ENCODE measurements around the gene CEP104.

The CEP104 gene

GRCh38 chr1:3795453-3796214, 61.4 kb downstream of the CEP104 start:
- no peak for DNase-seq

DNA sequence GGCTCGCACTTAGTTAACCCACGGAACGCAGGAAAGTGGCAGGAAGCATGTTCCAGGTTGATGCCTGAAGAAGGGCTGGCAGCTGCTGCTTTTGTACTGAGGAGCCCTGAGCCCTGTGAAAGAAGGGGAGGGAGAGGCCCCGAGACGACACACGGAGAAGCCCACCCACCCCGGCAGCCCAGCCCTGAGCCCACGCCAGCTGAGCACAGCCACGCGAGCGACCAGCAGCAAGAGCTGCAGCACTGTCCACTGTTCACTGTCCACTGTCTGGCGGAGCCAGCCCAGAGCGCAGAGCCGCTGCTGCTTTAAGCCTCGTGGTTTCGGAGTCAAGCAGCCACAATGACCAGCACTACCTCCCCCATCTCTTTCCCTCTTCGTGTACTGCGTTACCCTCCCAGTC, 66.1 kb downstream of the CEP104 start:
- no peak for DNase-seq

DNA sequence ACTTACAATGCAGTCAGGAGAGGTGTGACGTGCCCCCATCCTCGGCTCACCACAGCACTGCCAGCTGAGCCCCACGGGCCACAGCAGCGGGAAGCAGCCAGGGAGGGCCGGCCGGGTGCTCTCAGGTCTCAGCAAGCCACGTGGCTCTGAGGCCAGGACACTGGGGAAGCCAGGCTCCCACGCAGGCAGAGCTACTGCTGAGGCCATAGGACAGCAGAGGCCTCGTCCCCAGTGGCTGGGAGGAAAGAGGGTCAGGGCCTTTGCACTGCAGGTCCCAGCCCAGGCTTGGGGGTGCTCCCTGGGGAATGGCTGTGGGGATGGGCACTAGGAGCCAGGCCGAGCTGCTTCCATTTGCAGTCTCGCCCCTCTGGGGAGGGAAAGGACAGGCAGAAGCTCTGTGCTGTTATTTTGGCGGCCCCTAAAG, 66.5 kb downstream of the CEP104 start:
- DNase-seq, result no peak

- no peak for DNase-seq
Observed at GRCh38 chr1:3789421-3790300, 67.3 kb downstream of the CEP104 start.

GRCh38 chr1:3788756-3789420, 68.1 kb downstream of the CEP104 start:
- no peak for DNase-seq

DNA sequence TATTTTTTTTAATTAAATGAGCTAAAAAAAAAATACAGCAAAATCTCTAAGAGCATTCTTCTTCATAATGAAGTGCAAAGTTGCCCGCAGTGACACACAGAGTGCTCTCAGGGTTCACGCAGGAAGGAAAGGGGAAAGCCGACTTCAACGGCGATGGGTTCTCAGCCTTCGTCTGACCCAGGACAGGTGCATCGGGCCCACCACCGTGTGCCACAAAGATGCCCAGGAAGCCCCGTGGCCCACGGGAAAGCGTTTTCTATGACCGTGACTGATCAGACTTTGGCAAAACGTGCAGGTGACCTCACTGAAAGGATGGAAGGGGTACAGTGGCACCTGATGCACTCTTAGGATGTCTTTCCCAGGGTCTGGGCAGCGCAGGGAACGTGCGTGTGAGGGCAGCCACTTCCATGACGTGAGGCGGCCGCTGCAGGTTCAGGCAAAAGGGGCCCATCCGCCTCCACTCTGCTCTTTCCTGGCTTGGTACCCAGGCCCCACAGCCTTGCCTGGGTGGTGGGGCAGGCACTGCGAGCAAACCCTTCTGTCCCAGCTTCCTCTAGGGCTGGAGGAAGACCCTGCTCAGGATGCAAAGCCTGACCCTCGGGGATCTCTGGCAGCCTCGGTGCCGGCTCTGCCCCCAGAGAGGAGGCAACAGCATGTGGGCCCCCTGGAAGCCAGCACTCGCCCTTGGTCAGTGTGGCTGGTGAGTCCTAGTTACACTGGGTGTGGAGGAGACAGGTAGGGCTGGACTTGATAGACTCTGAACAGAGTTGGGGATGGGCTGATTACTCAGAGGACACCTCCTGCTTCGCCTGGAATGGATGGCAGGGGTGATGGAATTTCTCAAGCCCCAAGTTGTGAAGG, 69.0 kb downstream of the CEP104 start:
- DNase-seq, result no peak

DNA sequence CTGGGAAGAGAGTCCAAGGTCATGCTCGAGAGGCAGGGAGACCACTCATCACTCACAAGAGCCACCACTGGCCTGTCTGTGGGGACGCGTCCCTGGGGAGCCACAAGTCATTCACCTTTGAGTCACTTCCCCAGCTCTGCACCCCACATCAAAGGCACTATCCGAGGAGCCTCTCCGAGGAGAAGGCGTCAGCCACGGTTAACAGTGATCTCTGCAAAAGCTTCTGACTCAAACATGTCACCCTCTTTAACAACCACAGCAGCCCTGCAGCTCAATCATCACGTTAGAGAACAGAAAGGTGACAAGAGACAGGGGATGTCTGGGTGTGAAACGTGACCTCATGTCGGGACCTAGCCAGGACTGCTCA, 69.7 kb downstream of the CEP104 start:
- no peak for DNase-seq

DNA sequence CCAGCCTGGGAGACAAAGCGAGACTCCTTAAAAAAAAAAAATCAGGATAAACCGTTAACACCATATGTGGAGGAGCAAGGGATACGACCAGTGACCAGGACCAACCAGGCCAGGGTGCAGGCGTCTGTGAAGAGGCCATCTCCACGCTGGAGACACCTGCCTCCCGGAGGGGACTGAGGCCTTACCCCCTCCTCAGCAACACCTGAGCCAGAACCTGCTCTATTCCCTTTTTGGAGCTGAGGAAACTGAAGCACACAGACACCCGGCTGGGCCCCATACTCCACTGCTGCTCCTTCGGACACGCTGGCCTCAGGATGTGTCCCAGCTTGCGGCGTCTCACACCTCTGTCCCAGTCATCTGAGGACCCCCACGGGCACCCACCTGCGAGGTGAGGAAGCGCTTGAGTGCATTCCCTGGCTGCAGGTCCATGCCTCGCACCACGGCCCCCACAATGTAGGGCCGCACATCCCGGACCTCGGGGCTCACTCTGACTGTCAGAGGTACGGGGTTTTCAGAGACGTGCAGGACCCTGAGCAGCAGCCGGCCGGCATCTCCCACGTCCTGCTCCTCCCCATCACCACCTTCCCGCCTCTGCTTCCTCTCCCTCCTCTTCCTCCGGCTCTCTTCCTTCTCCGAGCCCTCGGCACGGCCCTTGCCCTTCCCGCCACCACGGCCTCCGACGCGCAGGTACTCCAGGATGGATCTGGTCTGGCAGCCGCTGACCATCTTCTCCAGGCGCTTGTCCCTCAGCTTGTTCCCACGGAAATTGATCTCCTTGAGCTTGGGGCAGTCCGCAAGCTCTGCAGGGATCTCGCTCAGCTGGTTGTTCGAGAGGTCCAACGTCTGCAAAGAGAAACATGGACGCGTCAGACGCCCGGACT, 70.3 kb downstream of the CEP104 start:
- no peak for DNase-seq

DNA sequence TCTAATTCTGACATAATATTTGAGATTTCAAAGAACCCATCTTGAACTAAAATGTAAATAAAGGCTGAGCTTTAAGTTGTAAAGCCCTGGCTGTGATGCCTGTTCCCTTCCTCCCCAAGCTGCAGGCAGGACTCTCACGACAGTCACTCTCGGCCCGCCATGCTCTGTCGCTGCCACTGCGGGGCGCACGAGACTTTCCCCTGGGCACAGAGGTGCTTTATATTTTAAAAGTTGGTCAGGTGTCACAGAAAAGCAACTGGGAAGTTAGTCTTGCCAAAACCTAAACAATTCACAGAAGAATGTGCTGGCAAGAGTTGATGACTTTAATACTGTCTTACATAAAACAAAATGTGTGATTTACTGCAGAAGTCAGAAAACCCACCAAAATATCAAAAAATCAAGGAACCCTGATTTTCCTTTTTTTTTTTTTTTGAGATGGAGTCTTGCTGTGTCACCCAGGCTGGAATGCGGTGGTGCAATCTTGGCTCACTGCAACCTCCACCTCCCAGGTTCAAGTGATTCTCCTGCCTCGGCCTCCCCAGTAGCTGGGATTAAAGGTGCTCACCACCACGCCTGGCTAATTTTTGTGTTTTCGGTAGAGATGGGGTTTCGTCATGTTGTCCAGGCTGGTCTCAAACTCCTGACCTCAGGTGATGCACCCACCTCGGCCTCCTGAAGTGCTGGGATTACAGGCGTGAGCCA, 71.4 kb downstream of the CEP104 start:
- DNase-seq, result no peak

GRCh38 chr1:3785045-3785444, 72.0 kb downstream of the CEP104 start:
- DNase-seq, result no peak

- DNase-seq, result no peak
Observed at GRCh38 chr1:3783651-3784474, 73.1 kb downstream of the CEP104 start.

GRCh38 chr1:3780901-3781300, 76.1 kb downstream of the CEP104 start:
- DNase-seq, result no peak

DNA sequence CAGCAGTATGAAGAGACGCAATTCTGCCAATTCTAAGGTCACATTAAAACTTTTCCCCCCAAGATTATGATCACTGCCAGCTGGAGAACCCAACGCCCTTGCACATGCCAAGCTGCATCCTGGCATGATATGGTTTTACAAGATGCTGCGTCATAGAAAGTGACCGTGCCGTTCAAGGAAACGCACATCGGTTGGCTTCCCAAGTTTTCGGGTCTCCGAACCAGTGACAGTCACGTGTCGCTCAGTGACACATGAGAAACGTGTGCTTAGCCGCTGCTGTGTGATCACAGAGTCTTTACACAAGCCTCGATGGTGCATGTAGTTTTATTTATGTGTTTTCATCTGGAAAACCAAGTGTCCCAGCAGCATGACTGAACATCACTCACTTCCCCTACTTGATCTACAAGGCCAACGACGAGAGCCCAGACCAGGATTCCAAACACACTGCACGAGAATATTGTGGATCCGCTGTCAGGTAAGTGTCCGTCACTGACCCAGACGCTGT, 77.0 kb downstream of the CEP104 start:
- DNase-seq, result no peak

DNA sequence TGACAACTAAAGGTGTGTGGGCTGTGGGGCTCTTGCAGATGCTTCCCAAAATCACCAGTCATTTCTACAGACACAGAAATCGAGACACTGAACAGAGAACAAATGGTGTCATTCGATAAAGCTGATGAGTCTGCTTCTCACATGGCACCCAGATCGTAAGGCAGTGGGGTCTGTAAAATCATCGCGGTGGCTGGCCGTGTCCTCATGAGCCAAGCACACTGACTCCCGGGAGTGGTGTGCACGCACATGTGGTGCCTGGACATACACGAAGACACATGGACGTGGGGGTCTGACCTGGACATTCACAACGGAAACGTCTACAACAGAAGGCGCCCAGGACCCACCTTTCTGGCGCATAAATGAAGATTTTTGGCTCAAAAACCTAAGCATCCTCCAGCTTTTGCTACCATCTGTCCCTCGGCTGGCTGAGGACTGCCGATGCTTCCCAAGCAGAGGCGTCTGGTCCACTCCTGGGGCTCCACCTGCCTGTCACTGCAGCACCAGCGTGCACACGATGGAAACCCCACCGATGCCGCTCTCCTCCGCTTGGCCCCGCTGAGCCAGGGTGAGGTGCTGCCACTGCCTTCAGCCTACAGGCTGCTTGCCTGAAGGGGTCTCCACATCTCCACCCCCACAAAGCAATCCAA, 77.6 kb downstream of the CEP104 start:
- DNase-seq, result no peak

DNA sequence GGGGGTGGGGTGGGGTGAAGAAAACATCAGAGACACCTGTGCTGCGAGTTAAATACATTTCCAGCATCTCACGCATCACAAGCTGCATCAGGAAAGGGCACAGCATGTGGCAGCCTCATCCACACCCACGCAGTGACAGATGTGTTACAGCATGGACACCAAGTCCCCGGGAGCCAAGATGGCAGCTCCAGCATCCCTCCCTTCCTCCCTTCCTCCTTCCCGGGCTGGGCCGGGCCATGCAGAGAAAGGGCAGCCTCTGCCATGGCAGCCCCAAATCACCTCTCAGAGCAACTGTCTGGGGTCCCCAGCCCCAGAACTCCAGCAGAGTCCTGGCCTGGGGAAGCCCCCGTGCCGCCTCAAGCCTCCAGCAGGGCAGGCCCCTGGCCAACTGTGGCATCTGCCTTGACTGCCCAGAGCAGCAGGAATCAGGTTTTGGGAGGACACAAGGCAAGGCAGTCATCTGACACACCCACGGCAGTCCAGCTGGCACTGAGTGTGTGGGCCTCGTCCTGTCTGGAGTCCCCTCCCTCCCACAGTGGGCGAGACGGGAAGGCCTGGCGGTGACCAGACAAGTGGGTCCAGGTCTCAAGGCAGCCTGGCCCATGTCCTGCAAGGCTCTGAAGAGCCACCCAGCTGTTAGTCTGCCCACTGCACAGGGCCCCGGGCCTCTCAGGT, 78.3 kb downstream of the CEP104 start:
- DNase-seq, result no peak

DNA sequence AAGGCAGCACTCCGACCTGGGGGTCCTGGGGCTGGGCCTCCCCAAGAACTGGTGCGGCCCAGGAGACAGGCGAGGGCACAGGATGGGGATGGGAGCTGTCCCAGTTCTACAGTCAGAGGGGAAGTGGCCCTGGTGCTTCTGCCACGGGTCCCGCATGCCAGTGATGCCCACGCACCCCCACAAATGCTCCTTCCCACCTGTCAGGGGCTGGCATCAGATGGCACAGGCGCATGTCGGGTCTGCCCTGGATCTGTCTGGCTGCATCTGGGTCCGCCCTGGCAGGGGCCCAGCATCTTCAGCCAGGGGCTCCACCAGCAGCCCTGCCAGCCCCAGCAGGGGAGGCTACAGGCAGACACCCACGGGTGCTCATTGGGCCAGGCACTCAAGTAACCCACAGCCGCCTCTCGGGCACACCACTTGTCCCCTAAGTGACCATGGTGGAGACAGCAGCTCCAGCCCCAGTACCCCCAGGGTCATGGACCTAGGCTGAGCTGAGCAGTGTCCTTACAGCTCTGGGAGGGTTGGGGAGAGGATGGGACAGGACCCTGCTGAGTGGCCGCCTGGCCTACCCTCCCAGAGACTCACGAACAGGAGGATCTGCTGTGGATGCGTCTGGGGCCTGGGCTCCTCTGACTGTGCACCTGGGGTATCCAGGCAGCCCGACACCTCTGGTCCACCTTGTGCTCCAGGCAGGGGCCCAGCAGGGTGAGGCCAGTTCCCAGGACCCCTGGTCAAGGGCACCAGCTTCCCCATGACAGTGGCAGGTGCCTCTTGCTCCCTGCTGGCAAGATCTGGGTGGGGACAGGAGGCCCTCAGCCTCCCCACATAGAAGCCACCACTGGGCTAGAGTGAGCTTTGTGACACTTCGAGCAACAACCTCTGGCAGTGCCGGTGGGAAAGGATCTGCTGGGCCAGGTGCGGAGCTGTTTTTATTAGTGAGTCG, 79.1 kb downstream of the CEP104 start:
- no peak for DNase-seq

DNA sequence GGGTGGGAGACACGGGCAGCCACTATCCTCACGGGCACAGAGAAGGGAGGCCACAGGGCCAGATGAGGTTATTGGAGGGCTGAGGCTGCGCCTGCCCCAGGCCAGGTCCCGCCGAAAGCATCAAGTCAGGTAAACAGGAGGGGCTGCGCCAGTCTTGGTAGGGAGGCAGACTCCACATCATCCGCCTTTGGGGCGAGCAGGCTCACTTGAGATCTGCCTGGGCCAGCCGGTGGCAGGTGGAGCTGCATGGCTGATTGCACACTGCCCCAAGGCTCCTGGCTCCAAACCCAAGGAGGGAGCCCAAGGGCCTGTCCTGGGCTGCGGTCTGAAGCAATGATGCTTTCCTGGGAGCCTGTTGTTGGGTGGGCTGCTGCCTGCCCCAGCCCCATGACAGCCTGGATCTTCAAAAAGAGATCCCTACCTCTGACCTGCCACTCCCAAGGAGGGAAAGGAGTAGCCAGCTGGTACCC, 79.9 kb downstream of the CEP104 start:
- DNase-seq, result no peak

Data from NCI-H1048 (cell line).